PFSK-1 (cell line): Measurements from ENCODE around the gene TP53BP2.

Experiments used
- FOXP2 ChIP-seq: optimal IDR thresholded peaks from 2 replicates; pipeline ENCODE3; 2011; ENCODE audit warnings: borderline replicate concordance, control low read depth, inconsistent platforms; ENCODE audit not compliant: insufficient read depth; ENCODE audit errors: extremely low read length, extremely low read depth
- POLR2AphosphoS5 ChIP-seq: IDR thresholded peaks from 2 replicates; pipeline ENCODE4 v1.6.1; 2012; ENCODE audit warnings: low read depth, mild to moderate bottlenecking, control low read depth, low read length, moderate library complexity
- REST ChIP-seq, 2 experiments: IDR thresholded peaks; 2 replicates each; pipeline versions ENCODE4 v1.6.1 to v1.8.0; 2011 to 2012; ENCODE audit warnings: low read depth in 2 of 2, low read length in 2 of 2, control low read depth in 1 of 2, inconsistent platforms in 1 of 2, mild to moderate bottlenecking in 1 of 2, moderate library complexity in 1 of 2; ENCODE audit not compliant: insufficient read depth in 1 of 2
- SIN3A ChIP-seq: IDR thresholded peaks from 2 replicates; pipeline ENCODE4 v1.6.1; 2012; ENCODE audit warnings: mild to moderate bottlenecking, low read length, moderate library complexity, borderline replicate concordance; ENCODE audit not compliant: insufficient read depth
- TAF1 ChIP-seq: IDR thresholded peaks from 2 replicates; pipeline ENCODE4 v1.6.1; 2012; ENCODE audit warnings: low read length, control low read depth, borderline replicate concordance; ENCODE audit not compliant: insufficient read depth

Gene TP53BP2

GRCh38 chr1:223860051-223860622 is 14.4 kb upstream of the TP53BP2 start:
- no peak for TF ChIP-seq FOXP2
- no peak for TF ChIP-seq SIN3A
- no peak for TF ChIP-seq REST (IDR thresholded peaks at IDR 0.05; ENCODE audit: insufficient read depth in 1 of 2, low read depth in 2 of 2, low read length in 2 of 2)
- no peak for TF ChIP-seq POLR2AphosphoS5
- TF ChIP-seq TAF1, result no peak

- TF ChIP-seq REST (IDR thresholded peaks at IDR 0.05; ENCODE audit: insufficient read depth in 1 of 2, low read depth in 2 of 2, low read length in 2 of 2), result no peak
- TF ChIP-seq POLR2AphosphoS5, result no peak
- no peak for TF ChIP-seq FOXP2
- TF ChIP-seq TAF1, result no peak
- no peak for TF ChIP-seq SIN3A
These were observed 13.3 kb upstream of the TP53BP2 start for GRCh38 chr1:223859058-223859457.

DNA sequence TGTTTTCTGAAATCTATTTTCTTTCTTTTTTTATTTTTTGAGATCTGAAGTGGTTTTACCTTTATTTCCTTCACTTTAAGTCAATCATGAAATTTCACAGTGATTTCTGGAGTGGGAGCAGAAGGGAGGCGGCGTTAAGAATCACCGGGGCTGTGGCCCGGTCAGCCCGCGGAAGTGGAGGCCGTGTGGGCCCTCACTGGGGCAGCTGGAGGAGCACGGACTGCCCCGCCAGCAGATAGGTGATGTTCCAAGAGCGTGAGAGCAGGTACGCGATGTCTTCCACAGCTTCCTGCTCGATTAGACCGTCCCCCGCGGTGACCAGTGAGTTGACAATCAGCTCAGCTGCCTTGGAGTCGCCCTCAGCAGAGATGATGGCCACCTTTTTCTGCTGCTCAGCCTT is 10.6 kb upstream of the TP53BP2 start:
- TF ChIP-seq POLR2AphosphoS5 (no peak), FOXP2 (no peak), REST (IDR thresholded peaks at IDR 0.05; ENCODE audit: insufficient read depth in 1 of 2, low read depth in 2 of 2, low read length in 2 of 2) (no peak), SIN3A (no peak), TAF1 (no peak)

DNA sequence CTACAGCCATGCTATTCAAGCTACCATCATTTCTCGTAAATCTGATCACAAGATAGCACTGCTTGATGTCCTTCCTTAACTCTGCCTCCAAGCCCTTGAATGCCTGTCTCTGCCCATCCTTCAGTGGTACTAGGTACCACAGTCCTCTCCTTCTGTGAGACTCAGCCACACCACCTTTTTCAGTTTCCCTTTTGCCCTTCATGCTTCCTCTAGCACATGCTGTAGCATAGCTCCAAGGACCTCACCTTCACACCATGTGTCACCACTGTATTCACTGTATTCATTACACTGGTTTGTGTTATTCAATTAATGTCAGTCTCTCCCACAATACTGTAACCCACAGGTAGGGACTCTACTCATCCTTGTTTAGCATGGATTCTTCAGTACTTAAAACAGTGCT is 8.0 kb upstream of the TP53BP2 start:
- TF ChIP-seq POLR2AphosphoS5 (no peak), SIN3A (no peak), REST (IDR thresholded peaks at IDR 0.05; ENCODE audit: insufficient read depth in 1 of 2, low read depth in 2 of 2, low read length in 2 of 2) (no peak), FOXP2 (no peak), TAF1 (no peak)

GRCh38 chr1:223853275-223853674 is 7.5 kb upstream of the TP53BP2 start:
- TF ChIP-seq REST (IDR thresholded peaks at IDR 0.05; ENCODE audit: insufficient read depth in 1 of 2, low read depth in 2 of 2, low read length in 2 of 2) (no peak), SIN3A (no peak), POLR2AphosphoS5 (no peak), TAF1 (no peak), FOXP2 (no peak)
